Heart left ventricle (tissue), 13 donors: ENCODE data around the gene ROR1.

Experiments used
- POLR2A ChIP-seq, 2 donors: fragments of 450-650 bp; IDR thresholded peaks; one replicate each; pipeline ENCODE4 v1.6.1; 2017; ENCODE audit warnings: antibody characterized with exemption in 2 of 2, mild to moderate bottlenecking in 2 of 2, moderate library complexity in 2 of 2
- TF ChIP-seq, protein P1 (sequence below), 12 donors: fragments of 200-600 bp; sonication (generic) in 4 of 12; IDR thresholded peaks; one replicate each; pipeline versions ENCODE4 v1.5.0 to v1.8.0; 2018 to 2022; ENCODE audit warnings: antibody characterized with exemption in 12 of 12, mild to moderate bottlenecking in 5 of 12
- donor health status: ischemic (EF 13 %, LVEDD 7.1; RV severe dilation, severe dysfunction).
- donor health status: DM: no; HTN: yes; CAD: no.
- donor health status: DM: no; HTN: no; CAD: no.
- donor health status: ischemic (EF 25% LVEDD 6.9; RV normal size, moderate dysfunction).
- donor health status: ischemic (EF 25% LVEDD 5.7; RV mildly dilated, moderate dysfunction).
- donor health status: ischemic (EF 35%, LVEDD 5.7; RV mildly dilated, moderate dysfunction).
- donor health status: nonischemic (EF 11% LVEDD 7.7; RV severe dilation, severe dysfunction).
- donor health status: DM: yes; HTN: yes; CAD: no.
- donor health status: PGD.
- donor health status: ischemic (EF 29% LVEDD 5.4; RV normal size, mild dysfunction).
- donor health status: nonischemic (EF 23%, LVEDD 6.1; RV moderate dilation, normal function).

DNA sequence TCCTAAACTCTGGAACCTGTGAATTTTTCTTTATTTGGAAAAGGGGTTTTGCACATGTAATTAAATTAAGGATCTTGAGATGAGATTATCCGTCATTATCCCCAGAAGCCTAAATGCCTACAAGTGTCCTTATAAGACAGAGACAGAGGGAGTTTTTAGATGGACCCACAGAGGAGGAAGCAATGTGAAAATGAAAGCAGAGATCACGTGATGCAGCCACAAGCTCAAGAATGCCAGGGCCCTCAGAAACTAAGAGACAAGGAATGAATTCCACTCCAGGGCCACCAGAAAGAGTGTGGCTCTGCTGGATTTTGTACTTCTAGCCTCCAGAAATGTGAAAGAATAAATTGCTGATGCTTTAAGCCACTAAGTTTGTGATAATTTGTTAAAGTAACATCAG lies 246.0 kb downstream of the ROR1 start:
- TF ChIP-seq, protein P1, sequence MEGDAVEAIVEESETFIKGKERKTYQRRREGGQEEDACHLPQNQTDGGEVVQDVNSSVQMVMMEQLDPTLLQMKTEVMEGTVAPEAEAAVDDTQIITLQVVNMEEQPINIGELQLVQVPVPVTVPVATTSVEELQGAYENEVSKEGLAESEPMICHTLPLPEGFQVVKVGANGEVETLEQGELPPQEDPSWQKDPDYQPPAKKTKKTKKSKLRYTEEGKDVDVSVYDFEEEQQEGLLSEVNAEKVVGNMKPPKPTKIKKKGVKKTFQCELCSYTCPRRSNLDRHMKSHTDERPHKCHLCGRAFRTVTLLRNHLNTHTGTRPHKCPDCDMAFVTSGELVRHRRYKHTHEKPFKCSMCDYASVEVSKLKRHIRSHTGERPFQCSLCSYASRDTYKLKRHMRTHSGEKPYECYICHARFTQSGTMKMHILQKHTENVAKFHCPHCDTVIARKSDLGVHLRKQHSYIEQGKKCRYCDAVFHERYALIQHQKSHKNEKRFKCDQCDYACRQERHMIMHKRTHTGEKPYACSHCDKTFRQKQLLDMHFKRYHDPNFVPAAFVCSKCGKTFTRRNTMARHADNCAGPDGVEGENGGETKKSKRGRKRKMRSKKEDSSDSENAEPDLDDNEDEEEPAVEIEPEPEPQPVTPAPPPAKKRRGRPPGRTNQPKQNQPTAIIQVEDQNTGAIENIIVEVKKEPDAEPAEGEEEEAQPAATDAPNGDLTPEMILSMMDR (IDR thresholded peaks at IDR 0.05) = no peak
- TF ChIP-seq POLR2A (IDR thresholded peaks at IDR 0.05) = no peak
